SK-N-SH (cell line): Measurements from ENCODE around the gene NPAS3. TPM values are rescaled to one million over a fixed set of nuclear protein-coding genes. Genes with fewer than 3 reads are reported as not detected.

Experiments used
- CTCF ChIA-PET: fragments of 300-600, 350-600 bp; formaldehyde crosslinking; extraction: SDS; loops from one replicate; lab custom pipeline; 2021; lab: Yijun Ruan, JAX
- POLR2A ChIA-PET: fragments of 350-600 bp; sonication (Branson Sonifier 250); formaldehyde crosslinking; extraction: SDS; loops from one replicate; lab custom pipeline; 2020; ENCODE audit warnings: antibody characterized with exemption, inconsistent platforms; lab: Yijun Ruan, JAX
- DNase-seq: peaks from one replicate; pipeline ENCODE4 v3.0.0; 2012
- H2AFZ ChIP-seq: fragments of 200-600 bp; sonication (generic); 2 replicates; pipeline ENCODE4 v1.8.1; 2016; ENCODE audit warnings: antibody characterized with exemption, mild to moderate bottlenecking, low read depth
- H3F3A ChIP-seq: fragments of 200-600 bp; sonication (generic); replicated peaks from 2 replicates; pipeline ENCODE3; 2016; ENCODE audit warnings: antibody characterized with exemption, mild to moderate bottlenecking; ENCODE audit not compliant: insufficient read depth
- H3K27ac ChIP-seq, 2 experiments: fragments of 200-500 bp in 1 of 2; fragments of 200-600 bp in 1 of 2; sonication (Bioruptor generic) in 1 of 2; sonication (generic), shearing (Covaris generic) in 1 of 2; 2 replicates each; pipeline versions ENCODE4 v1.5.1 to v1.6.1; 2014 to 2016; ENCODE audit warnings: low read depth in 2 of 2, inconsistent platforms in 1 of 2, low read length in 1 of 2, mild to moderate bottlenecking in 1 of 2, mixed read lengths in 1 of 2
- H3K27me3 ChIP-seq: fragments of 200-600 bp; sonication (generic), shearing (Covaris generic); 2 replicates; pipeline ENCODE4 v1.6.1; 2016; ENCODE audit warnings: mixed run types; ENCODE audit not compliant: insufficient read depth
- H3K36me3 ChIP-seq, 2 experiments: fragments of 200-500 bp in 1 of 2; fragments of 200-600 bp in 1 of 2; sonication (Bioruptor generic) in 1 of 2; sonication (generic) in 1 of 2; replicated peaks in 1 of 2; 2 replicates each; pipeline versions ENCODE3 to v1.5.1; 2014 to 2016; ENCODE audit warnings: low read length in 1 of 2, mild to moderate bottlenecking in 1 of 2; ENCODE audit not compliant: insufficient read depth in 2 of 2, control insufficient read depth in 1 of 2
- H3K4me1 ChIP-seq, 2 experiments: fragments of 200-500 bp in 1 of 2; fragments of 200-600 bp in 1 of 2; sonication (Bioruptor generic) in 1 of 2; sonication (generic), shearing (Covaris generic) in 1 of 2; 2 replicates each; pipeline versions ENCODE4 v1.5.1 to v1.6.1; 2014 to 2016; ENCODE audit warnings: low read depth in 1 of 2, low read length in 1 of 2, mixed run types in 1 of 2; ENCODE audit not compliant: insufficient read depth in 2 of 2, control insufficient read depth in 1 of 2
- H3K4me2 ChIP-seq: fragments of 200-600 bp; sonication (generic), shearing (Covaris generic); 2 replicates; pipeline ENCODE4 v1.6.1; 2017; ENCODE audit warnings: mixed run types
- H3K4me3 ChIP-seq, 2 experiments: fragments of 200-500 bp in 1 of 2; fragments of 200-600 bp in 1 of 2; sonication (Bioruptor generic) in 1 of 2; sonication (generic), shearing (Covaris generic) in 1 of 2; 2 replicates each; pipeline versions ENCODE4 v1.5.1 to v1.8.1; 2014 to 2016; ENCODE audit warnings: low read depth in 2 of 2, inconsistent platforms in 1 of 2, low read length in 1 of 2, mild to moderate bottlenecking in 1 of 2, mixed read lengths in 1 of 2, moderate library complexity in 1 of 2
- H3K79me2 ChIP-seq: fragments of 200-600 bp; sonication (generic); 2 replicates; pipeline ENCODE4 v1.8.1; 2017; ENCODE audit warnings: mild to moderate bottlenecking; ENCODE audit not compliant: insufficient read depth
- H3K9ac ChIP-seq: fragments of 200-600 bp; sonication (generic); 2 replicates; pipeline ENCODE4 v1.6.1; 2017; ENCODE audit warnings: mixed run types
- H3K9me2 ChIP-seq: fragments of 200-600 bp; sonication (generic); 2 replicates; pipeline ENCODE4 v1.6.1; 2017; ENCODE audit warnings: mixed run types
- H3K9me3 ChIP-seq: fragments of 200-600 bp; sonication (generic); 2 replicates; pipeline ENCODE4 v1.6.1; 2017; ENCODE audit warnings: mixed run types, mild to moderate bottlenecking, moderate library complexity
- H4K20me1 ChIP-seq: fragments of 200-600 bp; sonication (generic); 2 replicates; pipeline ENCODE4 v1.6.1; 2017; ENCODE audit warnings: mild to moderate bottlenecking, mixed run types; ENCODE audit not compliant: insufficient read depth
- CHD2 ChIP-seq: fragments of 150-350 bp; IDR thresholded peaks from 2 replicates; pipeline ENCODE4 v1.6.1; 2018; ENCODE audit warnings: low read length; ENCODE audit not compliant: partially characterized antibody
- ELF1 ChIP-seq: IDR thresholded peaks from 2 replicates; pipeline ENCODE4 v1.4.0; 2012
- GABPA ChIP-seq: IDR thresholded peaks from 2 replicates; pipeline ENCODE4 v1.4.0; 2012; ENCODE audit warnings: low read depth, mild to moderate bottlenecking
- GATA2 ChIP-seq: sonication (generic); formaldehyde crosslinking; IDR thresholded peaks from 2 replicates; pipeline ENCODE4 v1.5.0; 2020; ENCODE audit warnings: mild to moderate bottlenecking, missing genetic modification reagents
- JUND ChIP-seq: IDR thresholded peaks from 2 replicates; pipeline ENCODE4 v1.4.0; 2012
- NFIC ChIP-seq: IDR thresholded peaks from 2 replicates; pipeline ENCODE4 v1.4.0; 2012; ENCODE audit warnings: borderline replicate concordance
- NRF1 ChIP-seq: IDR thresholded peaks from 2 replicates; pipeline ENCODE4 v1.6.1; 2012; ENCODE audit warnings: low read depth, mild to moderate bottlenecking, low read length
- RCOR1 ChIP-seq: fragments of 150-350 bp; IDR thresholded peaks from 2 replicates; pipeline ENCODE4 v1.6.1; 2017; ENCODE audit warnings: antibody characterized with exemption, low read length
- RFX5 ChIP-seq: IDR thresholded peaks from 2 replicates; pipeline ENCODE4 v1.6.1; 2012; ENCODE audit warnings: mild to moderate bottlenecking, improper control_type of control experiment, low read length
- SIN3A ChIP-seq: IDR thresholded peaks from 2 replicates; pipeline ENCODE4 v1.6.1; 2012; ENCODE audit warnings: low read depth, mild to moderate bottlenecking, low read length, moderate library complexity, borderline replicate concordance
- SMC3 ChIP-seq: IDR thresholded peaks from 2 replicates; pipeline ENCODE4 v1.6.1; 2012; ENCODE audit warnings: low read depth, low read length, improper control_type of control experiment
- TCF12 ChIP-seq: IDR thresholded peaks from 2 replicates; pipeline ENCODE4 v1.4.0; 2012
- TEAD4 ChIP-seq: IDR thresholded peaks from 2 replicates; pipeline ENCODE4 v1.4.0; 2012; ENCODE audit warnings: mild to moderate bottlenecking, borderline replicate concordance; ENCODE audit not compliant: insufficient read depth
- YY1 ChIP-seq: IDR thresholded peaks from 2 replicates; pipeline ENCODE4 v1.4.0; 2012; ENCODE audit warnings: low read depth, mild to moderate bottlenecking
- WGBS: methylation state at CpG from one replicate; pipeline ENCODE4 v1.1.6; 2017; ENCODE audit warnings: low lambda C conversion rate; 5-methylcytosine and 5-hydroxymethylcytosine counted together
- polyA plus RNA-seq, 3 experiments: library from polyadenylated mRNA; depleted of rRNA; stranded (reverse); fragments of >200 nt; gene quantifications; 2 replicates each; pipeline ENCODE4 v1.2.3, GENCODE V29; 2012
- TF ChIP-seq, protein P1 (sequence below): IDR thresholded peaks from 2 replicates; pipeline ENCODE4 v1.6.1; 2012; ENCODE audit warnings: mild to moderate bottlenecking, low read depth, low read length, moderate library complexity
- TF ChIP-seq, protein P2 (sequence below): fragments of 150-350 bp; IDR thresholded peaks from 2 replicates; pipeline ENCODE4 v1.6.1; 2017; ENCODE audit warnings: antibody characterized with exemption, low read length, low read depth, borderline replicate concordance
- TF ChIP-seq, protein P3 (sequence below): IDR thresholded peaks from 2 replicates; pipeline ENCODE4 v1.4.0; 2012; ENCODE audit warnings: low read depth, borderline replicate concordance
- TF ChIP-seq, protein P4 (sequence below): fragments of 150-350 bp; IDR thresholded peaks from 2 replicates; pipeline ENCODE4 v1.6.1; 2016; ENCODE audit warnings: mild to moderate bottlenecking, low read depth, low read length

Gene NPAS3
- polyA plus RNA-seq, 1 of the 3 experiments (the other 2 are of a cell fraction) = 4.3 TPM

DNA sequence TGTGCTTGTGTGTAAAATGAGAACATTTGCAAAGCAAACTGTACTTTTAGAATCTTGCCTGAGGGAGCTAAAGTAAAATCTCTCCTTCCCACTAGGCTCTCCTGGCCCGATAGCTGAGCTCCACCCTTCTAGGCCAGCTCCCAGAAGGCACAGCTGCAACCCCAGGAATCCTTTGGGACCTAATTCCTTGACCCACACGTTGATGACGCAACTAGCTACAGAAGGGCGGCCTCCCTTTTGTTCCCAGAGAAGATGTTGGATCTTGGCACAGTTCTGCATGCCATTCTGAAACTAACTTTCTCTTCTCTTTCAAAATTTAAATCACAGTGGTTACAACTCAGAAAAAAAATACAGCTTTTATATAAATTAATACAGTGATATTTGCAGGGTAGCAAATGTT lies 744.1 kb downstream of the NPAS3 start:
- H3K27me3 ChIP-seq = no peaks in the 10 kb centered on the region
- TF ChIP-seq, protein P1, sequence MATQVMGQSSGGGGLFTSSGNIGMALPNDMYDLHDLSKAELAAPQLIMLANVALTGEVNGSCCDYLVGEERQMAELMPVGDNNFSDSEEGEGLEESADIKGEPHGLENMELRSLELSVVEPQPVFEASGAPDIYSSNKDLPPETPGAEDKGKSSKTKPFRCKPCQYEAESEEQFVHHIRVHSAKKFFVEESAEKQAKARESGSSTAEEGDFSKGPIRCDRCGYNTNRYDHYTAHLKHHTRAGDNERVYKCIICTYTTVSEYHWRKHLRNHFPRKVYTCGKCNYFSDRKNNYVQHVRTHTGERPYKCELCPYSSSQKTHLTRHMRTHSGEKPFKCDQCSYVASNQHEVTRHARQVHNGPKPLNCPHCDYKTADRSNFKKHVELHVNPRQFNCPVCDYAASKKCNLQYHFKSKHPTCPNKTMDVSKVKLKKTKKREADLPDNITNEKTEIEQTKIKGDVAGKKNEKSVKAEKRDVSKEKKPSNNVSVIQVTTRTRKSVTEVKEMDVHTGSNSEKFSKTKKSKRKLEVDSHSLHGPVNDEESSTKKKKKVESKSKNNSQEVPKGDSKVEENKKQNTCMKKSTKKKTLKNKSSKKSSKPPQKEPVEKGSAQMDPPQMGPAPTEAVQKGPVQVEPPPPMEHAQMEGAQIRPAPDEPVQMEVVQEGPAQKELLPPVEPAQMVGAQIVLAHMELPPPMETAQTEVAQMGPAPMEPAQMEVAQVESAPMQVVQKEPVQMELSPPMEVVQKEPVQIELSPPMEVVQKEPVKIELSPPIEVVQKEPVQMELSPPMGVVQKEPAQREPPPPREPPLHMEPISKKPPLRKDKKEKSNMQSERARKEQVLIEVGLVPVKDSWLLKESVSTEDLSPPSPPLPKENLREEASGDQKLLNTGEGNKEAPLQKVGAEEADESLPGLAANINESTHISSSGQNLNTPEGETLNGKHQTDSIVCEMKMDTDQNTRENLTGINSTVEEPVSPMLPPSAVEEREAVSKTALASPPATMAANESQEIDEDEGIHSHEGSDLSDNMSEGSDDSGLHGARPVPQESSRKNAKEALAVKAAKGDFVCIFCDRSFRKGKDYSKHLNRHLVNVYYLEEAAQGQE = no peak
- TF ChIP-seq GABPA = no peak
- TF ChIP-seq YY1 = no peak
- no peak for TF ChIP-seq ELF1
- TF ChIP-seq RFX5 = no peak
- no peak for TF ChIP-seq GATA2 (CRISPR knock-in tag)
- no peak for TF ChIP-seq JUND
- no peak for TF ChIP-seq TEAD4
- TF ChIP-seq SMC3 = no peak
- TF ChIP-seq, protein P2, sequence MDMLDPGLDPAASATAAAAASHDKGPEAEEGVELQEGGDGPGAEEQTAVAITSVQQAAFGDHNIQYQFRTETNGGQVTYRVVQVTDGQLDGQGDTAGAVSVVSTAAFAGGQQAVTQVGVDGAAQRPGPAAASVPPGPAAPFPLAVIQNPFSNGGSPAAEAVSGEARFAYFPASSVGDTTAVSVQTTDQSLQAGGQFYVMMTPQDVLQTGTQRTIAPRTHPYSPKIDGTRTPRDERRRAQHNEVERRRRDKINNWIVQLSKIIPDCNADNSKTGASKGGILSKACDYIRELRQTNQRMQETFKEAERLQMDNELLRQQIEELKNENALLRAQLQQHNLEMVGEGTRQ = no peak
- TF ChIP-seq NFIC = no peak
- no peak for TF ChIP-seq NRF1
- TF ChIP-seq RCOR1 = no peak
- TF ChIP-seq, protein P3, sequence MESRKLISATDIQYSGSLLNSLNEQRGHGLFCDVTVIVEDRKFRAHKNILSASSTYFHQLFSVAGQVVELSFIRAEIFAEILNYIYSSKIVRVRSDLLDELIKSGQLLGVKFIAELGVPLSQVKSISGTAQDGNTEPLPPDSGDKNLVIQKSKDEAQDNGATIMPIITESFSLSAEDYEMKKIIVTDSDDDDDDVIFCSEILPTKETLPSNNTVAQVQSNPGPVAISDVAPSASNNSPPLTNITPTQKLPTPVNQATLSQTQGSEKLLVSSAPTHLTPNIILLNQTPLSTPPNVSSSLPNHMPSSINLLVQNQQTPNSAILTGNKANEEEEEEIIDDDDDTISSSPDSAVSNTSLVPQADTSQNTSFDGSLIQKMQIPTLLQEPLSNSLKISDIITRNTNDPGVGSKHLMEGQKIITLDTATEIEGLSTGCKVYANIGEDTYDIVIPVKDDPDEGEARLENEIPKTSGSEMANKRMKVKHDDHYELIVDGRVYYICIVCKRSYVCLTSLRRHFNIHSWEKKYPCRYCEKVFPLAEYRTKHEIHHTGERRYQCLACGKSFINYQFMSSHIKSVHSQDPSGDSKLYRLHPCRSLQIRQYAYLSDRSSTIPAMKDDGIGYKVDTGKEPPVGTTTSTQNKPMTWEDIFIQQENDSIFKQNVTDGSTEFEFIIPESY = no peak
- no peak for TF ChIP-seq CHD2
- TF ChIP-seq, protein P4, sequence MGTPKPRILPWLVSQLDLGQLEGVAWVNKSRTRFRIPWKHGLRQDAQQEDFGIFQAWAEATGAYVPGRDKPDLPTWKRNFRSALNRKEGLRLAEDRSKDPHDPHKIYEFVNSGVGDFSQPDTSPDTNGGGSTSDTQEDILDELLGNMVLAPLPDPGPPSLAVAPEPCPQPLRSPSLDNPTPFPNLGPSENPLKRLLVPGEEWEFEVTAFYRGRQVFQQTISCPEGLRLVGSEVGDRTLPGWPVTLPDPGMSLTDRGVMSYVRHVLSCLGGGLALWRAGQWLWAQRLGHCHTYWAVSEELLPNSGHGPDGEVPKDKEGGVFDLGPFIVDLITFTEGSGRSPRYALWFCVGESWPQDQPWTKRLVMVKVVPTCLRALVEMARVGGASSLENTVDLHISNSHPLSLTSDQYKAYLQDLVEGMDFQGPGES = no peak
- TF ChIP-seq TCF12 = no peak
- no peak for TF ChIP-seq SIN3A
- no peaks in the 10 kb centered on the region for H3K9me2 ChIP-seq
- no peaks in the 10 kb centered on the region for H3K36me3 ChIP-seq
- no peak overlapping the region for H3K9ac ChIP-seq
- DNase-seq = no peak
- ChIA-PET CTCF (interaction anchor here (1.0 to 1.8 kb wide), 3 partner anchors 11 to 110 kb away, joined by 3 to 5 read pairs (median 4); no protein-coding TSS in a partner anchor), POLR2A (no interaction called here)
- WGBS = 98% methylated on average over 4 of the region's 4 CpGs
- H2AFZ ChIP-seq = no peak overlapping the region
- H3F3A ChIP-seq = peaks cover 41% of the 10 kb centered on the region
- H3K27ac ChIP-seq = no peak overlapping the region
- peaks cover 2 to 64% of the 10 kb centered on the region in 2 experiments for H3K4me1 ChIP-seq
- H3K4me3 ChIP-seq = no peak overlapping the region
- H3K79me2 ChIP-seq = no peaks in the 10 kb centered on the region
- H4K20me1 ChIP-seq = no peaks in the 10 kb centered on the region
- no peaks in the 10 kb centered on the region for H3K9me3 ChIP-seq
- H3K4me2 ChIP-seq = no peak overlapping the region
